ENCODE measurements around the gene MGMT. TPM values are rescaled to one million over a fixed set of nuclear protein-coding genes. Genes with fewer than 3 reads are reported as not detected.

Gene MGMT
- total RNA-seq, 2 experiments from 2014 or later, result 24.6 to 26.0 TPM

- Mint-ChIP-seq H3K27ac (no peak overlapping the region), H3K4me3 (no peak overlapping the region), H3K9me3 (peaks cover 16% of the 10 kb centered on the region), H3K27me3 (ENCODE audit: low read depth) (no peaks in the 10 kb centered on the region), H3K36me3 (ENCODE audit: low read depth) (peaks cover 57% of the 10 kb centered on the region), H3K4me1 (ENCODE audit: low read depth) (no peaks in the 10 kb centered on the region)
- DNase-seq, result no peak
- CTCF ChIA-PET, result no interaction called here
- intact Hi-C loops (cut with micrococcal nuclease), result no loop called here
Observed at GRCh38 chr10:129716211-129716681, 249.2 kb downstream of the MGMT start.

- intact Hi-C loops (cut with micrococcal nuclease), result no loop called here
- peaks cover 56% of the 10 kb centered on the region for H3K36me3 Mint-ChIP-seq (ENCODE audit: low read depth)
- no peak overlapping the region for H3K4me3 Mint-ChIP-seq
- H3K27me3 Mint-ChIP-seq (ENCODE audit: low read depth), result no peaks in the 10 kb centered on the region
- H3K27ac Mint-ChIP-seq, result no peak overlapping the region
- no peaks in the 10 kb centered on the region for H3K4me1 Mint-ChIP-seq (ENCODE audit: low read depth)
- CTCF ChIA-PET, result no interaction called here
- H3K9me3 Mint-ChIP-seq, result peaks cover 17% of the 10 kb centered on the region
- no peak for DNase-seq
Observed at GRCh38 chr10:129716881-129717280, 249.8 kb downstream of the MGMT start.

GRCh38 chr10:129717816-129718547 is 250.9 kb downstream of the MGMT start:
- no peak for DNase-seq
- Mint-ChIP-seq H3K27me3 (ENCODE audit: low read depth) (no peaks in the 10 kb centered on the region), H3K36me3 (ENCODE audit: low read depth) (peaks cover 58% of the 10 kb centered on the region), H3K4me1 (ENCODE audit: low read depth) (no peaks in the 10 kb centered on the region), H3K27ac (no peak overlapping the region), H3K9me3 (peaks cover 17% of the 10 kb centered on the region), H3K4me3 (no peak overlapping the region)
- CTCF ChIA-PET, result interaction anchor here (0.6 kb wide), 1 partner anchor 966 kb away, joined by 3 read pairs; no protein-coding TSS in a partner anchor
- intact Hi-C loops (cut with micrococcal nuclease), result no loop called here

- CTCF ChIA-PET, result no interaction called here
- H3K4me3 Mint-ChIP-seq, result no peak overlapping the region
- no peaks in the 10 kb centered on the region for H3K27me3 Mint-ChIP-seq (ENCODE audit: low read depth)
- H3K36me3 Mint-ChIP-seq (ENCODE audit: low read depth), result peaks cover 60% of the 10 kb centered on the region
- H3K4me1 Mint-ChIP-seq (ENCODE audit: low read depth), result no peaks in the 10 kb centered on the region
- peaks cover 17% of the 10 kb centered on the region for H3K9me3 Mint-ChIP-seq
- no peak overlapping the region for H3K27ac Mint-ChIP-seq
- no peak for DNase-seq
- intact Hi-C loops (cut with micrococcal nuclease), result no loop called here
Observed at GRCh38 chr10:129718548-129719414, 251.7 kb downstream of the MGMT start.

- CTCF ChIA-PET, result no interaction called here
- Mint-ChIP-seq H3K4me3 (no peak overlapping the region), H3K9me3 (peaks cover 20% of the 10 kb centered on the region), H3K27me3 (ENCODE audit: low read depth) (no peaks in the 10 kb centered on the region), H3K4me1 (ENCODE audit: low read depth) (no peaks in the 10 kb centered on the region), H3K36me3 (ENCODE audit: low read depth) (peaks cover 66% of the 10 kb centered on the region), H3K27ac (no peak overlapping the region)
- intact Hi-C loops (cut with micrococcal nuclease), result no loop called here
- no peak for DNase-seq
Observed at GRCh38 chr10:129719415-129719739, 252.3 kb downstream of the MGMT start.

- no peak for DNase-seq
- CTCF ChIA-PET, result no interaction called here
- intact Hi-C loops (cut with micrococcal nuclease), result no loop called here
- no peaks in the 10 kb centered on the region for H3K4me1 Mint-ChIP-seq (ENCODE audit: low read depth)
- H3K27me3 Mint-ChIP-seq (ENCODE audit: low read depth), result no peaks in the 10 kb centered on the region
- H3K9me3 Mint-ChIP-seq, result peaks cover 21% of the 10 kb centered on the region
- peaks cover 70% of the 10 kb centered on the region for H3K36me3 Mint-ChIP-seq (ENCODE audit: low read depth)
- no peak overlapping the region for H3K4me3 Mint-ChIP-seq
- no peak overlapping the region for H3K27ac Mint-ChIP-seq
Observed at GRCh38 chr10:129719889-129720590, 253.0 kb downstream of the MGMT start.

- intact Hi-C loops (cut with micrococcal nuclease), result no loop called here
- Mint-ChIP-seq H3K9me3 (peaks cover 32% of the 10 kb centered on the region), H3K4me1 (ENCODE audit: low read depth) (no peaks in the 10 kb centered on the region), H3K27ac (no peak overlapping the region), H3K36me3 (ENCODE audit: low read depth) (peaks cover 67% of the 10 kb centered on the region), H3K4me3 (no peak overlapping the region), H3K27me3 (ENCODE audit: low read depth) (no peaks in the 10 kb centered on the region)
- CTCF ChIA-PET, result no interaction called here
- DNase-seq, result no peak
Observed at GRCh38 chr10:129725011-129725410, 258.0 kb downstream of the MGMT start.

- Mint-ChIP-seq H3K27ac (no peak overlapping the region), H3K27me3 (ENCODE audit: low read depth) (no peaks in the 10 kb centered on the region), H3K36me3 (ENCODE audit: low read depth) (peaks cover 65% of the 10 kb centered on the region), H3K4me3 (no peak overlapping the region), H3K9me3 (peaks cover 33% of the 10 kb centered on the region), H3K4me1 (ENCODE audit: low read depth) (no peaks in the 10 kb centered on the region)
- DNase-seq, result no peak
- CTCF ChIA-PET, result no interaction called here
- intact Hi-C loops (cut with micrococcal nuclease), result no loop called here
Observed at GRCh38 chr10:129725482-129725881, 258.4 kb downstream of the MGMT start.

- intact Hi-C loops (cut with micrococcal nuclease), result no loop called here
- H3K36me3 Mint-ChIP-seq (ENCODE audit: low read depth), result peaks cover 60% of the 10 kb centered on the region
- DNase-seq, result no peak
- peaks cover 31% of the 10 kb centered on the region for H3K9me3 Mint-ChIP-seq
- CTCF ChIA-PET, result no interaction called here
- no peaks in the 10 kb centered on the region for H3K4me1 Mint-ChIP-seq (ENCODE audit: low read depth)
- H3K27me3 Mint-ChIP-seq (ENCODE audit: low read depth), result no peaks in the 10 kb centered on the region
- H3K4me3 Mint-ChIP-seq, result no peak overlapping the region
- H3K27ac Mint-ChIP-seq, result no peak overlapping the region
Observed at GRCh38 chr10:129725890-129726631, 259.0 kb downstream of the MGMT start.

- H3K27me3 Mint-ChIP-seq (ENCODE audit: low read depth), result no peaks in the 10 kb centered on the region
- no peak overlapping the region for H3K27ac Mint-ChIP-seq
- H3K4me1 Mint-ChIP-seq (ENCODE audit: low read depth), result no peaks in the 10 kb centered on the region
- intact Hi-C loops (cut with micrococcal nuclease), result no loop called here
- no peak for DNase-seq
- no peak overlapping the region for H3K4me3 Mint-ChIP-seq
- CTCF ChIA-PET, result interaction anchor here (0.7 kb wide), 1 partner anchor 258 kb away, joined by 4 read pairs; no protein-coding TSS in a partner anchor
- H3K36me3 Mint-ChIP-seq (ENCODE audit: low read depth), result peaks cover 57% of the 10 kb centered on the region
- H3K9me3 Mint-ChIP-seq, result peaks cover 29% of the 10 kb centered on the region
Observed at GRCh38 chr10:129727071-129727470, 260.0 kb downstream of the MGMT start.

- no peak overlapping the region for H3K27ac Mint-ChIP-seq
- intact Hi-C loops (cut with micrococcal nuclease), result no loop called here
- H3K4me3 Mint-ChIP-seq, result no peak overlapping the region
- H3K9me3 Mint-ChIP-seq, result peaks cover 31% of the 10 kb centered on the region
- no peaks in the 10 kb centered on the region for H3K27me3 Mint-ChIP-seq (ENCODE audit: low read depth)
- DNase-seq, result no peak
- H3K4me1 Mint-ChIP-seq (ENCODE audit: low read depth), result no peaks in the 10 kb centered on the region
- H3K36me3 Mint-ChIP-seq (ENCODE audit: low read depth), result peaks cover 54% of the 10 kb centered on the region
- CTCF ChIA-PET, result interaction anchor here (0.7 kb wide), 1 partner anchor 258 kb away, joined by 4 read pairs; no protein-coding TSS in a partner anchor
Observed at GRCh38 chr10:129727495-129727894, 260.5 kb downstream of the MGMT start.

Measured in activated naive CD4-positive, alpha-beta T cell treated with anti-CD3 and anti-CD28 coated beads for 36 hours (primary cell).